Epithelial cell of esophagus (primary cell): ENCODE data around the gene USP12.
"Not testable (repeated sequence)": the region's sequence is repeated elsewhere in the genome, so short reads cannot be mapped to it uniquely, and the experiment has no call there.

Source experiments
- DNase-seq: peaks from one replicate; pipeline ENCODE4 v3.0.0; 2010; ENCODE audit warnings: low read depth
- H3K4me3 ChIP-seq: 2 replicates; pipeline ENCODE4 v1.5.1; 2011; ENCODE audit warnings: mild to moderate bottlenecking, low read length, control low read depth
- TF ChIP-seq, protein P1 (sequence below): IDR thresholded peaks from 2 replicates; pipeline ENCODE4 v1.5.1; 2011; ENCODE audit warnings: low read depth, mild to moderate bottlenecking, low read length, control low read depth, inconsistent platforms; ENCODE audit not compliant: insufficient read depth; ENCODE audit errors: missing control alignments

The USP12 gene

DNA sequence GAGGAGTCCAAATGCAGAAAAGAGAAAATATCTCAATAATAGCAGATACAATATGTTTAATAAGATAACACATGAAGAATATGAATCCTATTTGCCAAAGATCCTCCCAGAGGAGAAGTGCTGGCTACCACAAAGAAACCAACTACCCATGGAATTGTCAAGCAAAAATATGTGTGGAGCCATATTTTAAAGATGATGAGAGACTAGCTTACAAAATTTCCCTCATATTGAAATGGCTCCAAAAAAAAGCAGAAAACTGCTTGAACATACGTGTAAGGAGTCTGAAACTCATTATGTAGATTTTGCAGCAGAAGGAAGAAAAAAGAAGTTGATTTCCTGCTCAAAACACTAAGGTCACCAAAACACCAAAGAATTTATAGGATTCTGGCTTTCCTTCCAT, 94.2 kb downstream of the USP12 start:
- TF ChIP-seq, protein P1, sequence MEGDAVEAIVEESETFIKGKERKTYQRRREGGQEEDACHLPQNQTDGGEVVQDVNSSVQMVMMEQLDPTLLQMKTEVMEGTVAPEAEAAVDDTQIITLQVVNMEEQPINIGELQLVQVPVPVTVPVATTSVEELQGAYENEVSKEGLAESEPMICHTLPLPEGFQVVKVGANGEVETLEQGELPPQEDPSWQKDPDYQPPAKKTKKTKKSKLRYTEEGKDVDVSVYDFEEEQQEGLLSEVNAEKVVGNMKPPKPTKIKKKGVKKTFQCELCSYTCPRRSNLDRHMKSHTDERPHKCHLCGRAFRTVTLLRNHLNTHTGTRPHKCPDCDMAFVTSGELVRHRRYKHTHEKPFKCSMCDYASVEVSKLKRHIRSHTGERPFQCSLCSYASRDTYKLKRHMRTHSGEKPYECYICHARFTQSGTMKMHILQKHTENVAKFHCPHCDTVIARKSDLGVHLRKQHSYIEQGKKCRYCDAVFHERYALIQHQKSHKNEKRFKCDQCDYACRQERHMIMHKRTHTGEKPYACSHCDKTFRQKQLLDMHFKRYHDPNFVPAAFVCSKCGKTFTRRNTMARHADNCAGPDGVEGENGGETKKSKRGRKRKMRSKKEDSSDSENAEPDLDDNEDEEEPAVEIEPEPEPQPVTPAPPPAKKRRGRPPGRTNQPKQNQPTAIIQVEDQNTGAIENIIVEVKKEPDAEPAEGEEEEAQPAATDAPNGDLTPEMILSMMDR = no peak
- DNase-seq = no peak

DNA sequence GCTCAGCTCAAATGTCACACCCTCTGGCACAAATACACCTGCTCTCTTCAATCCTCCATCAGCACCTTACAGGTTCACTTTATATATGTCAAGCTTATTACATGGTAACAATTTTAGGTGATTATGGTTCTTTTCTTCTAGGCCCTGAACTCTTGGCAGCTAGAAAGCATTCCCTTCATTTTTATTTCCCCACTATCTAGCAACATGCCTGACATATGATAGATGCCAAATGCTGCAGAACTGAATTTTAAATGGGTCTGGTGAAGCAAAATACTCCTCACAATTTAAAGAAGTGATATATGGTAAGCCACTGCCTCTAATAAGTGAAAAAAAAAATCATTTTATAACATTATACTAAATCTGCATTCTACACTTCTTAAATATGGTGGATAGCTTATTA, 95.2 kb downstream of the USP12 start:
- DNase-seq = no peak
- H3K4me3 ChIP-seq = no peak overlapping the region
- TF ChIP-seq, protein P1 = no peak

More for the DNA sequence above, 94.2 kb downstream of the USP12 start:
- no peak overlapping the region for H3K4me3 ChIP-seq

DNA sequence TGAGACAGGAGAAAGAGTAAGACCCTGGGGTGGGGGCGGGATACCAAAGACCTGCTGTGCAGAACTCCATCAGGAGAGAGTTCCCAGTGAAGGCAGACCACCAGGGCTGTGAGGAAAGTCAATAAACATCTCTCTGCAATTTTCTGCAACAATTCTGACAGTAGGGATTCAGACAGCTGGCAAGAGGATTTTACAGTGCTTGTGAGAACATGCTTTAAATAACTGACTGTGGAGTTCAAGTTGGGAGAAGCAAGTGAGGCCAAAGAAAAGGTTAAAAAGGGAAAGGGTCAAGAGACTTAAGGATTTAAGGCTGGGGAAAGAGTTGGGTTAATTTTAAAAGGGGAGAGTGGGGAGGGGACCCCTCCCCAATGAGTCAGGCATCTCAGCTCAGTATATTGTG, 98.4 kb downstream of the USP12 start:
- TF ChIP-seq, protein P1 = no peak
- DNase-seq = no peak
- H3K4me3 ChIP-seq = no peak overlapping the region

DNA sequence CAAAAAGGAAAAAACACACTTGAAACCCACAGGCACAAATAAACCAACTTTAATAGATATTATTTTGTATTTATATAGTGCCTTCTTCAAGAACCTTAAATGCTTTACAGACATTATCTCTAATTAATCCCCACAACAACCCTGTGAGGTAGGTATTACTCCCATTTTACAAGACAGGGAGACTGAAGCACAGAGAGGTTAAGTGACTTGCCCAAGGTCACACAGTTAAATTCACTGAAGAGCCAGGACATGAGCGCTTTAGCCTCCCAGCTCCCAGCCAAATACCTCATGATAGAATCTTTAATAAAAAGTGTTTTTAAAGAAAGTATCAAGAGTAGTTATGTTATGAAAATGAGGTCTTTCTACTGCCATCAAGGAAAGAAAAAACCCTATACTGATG, 105.5 kb downstream of the USP12 start:
- H3K4me3 ChIP-seq, DNase-seq: not testable (repeated sequence)

DNA sequence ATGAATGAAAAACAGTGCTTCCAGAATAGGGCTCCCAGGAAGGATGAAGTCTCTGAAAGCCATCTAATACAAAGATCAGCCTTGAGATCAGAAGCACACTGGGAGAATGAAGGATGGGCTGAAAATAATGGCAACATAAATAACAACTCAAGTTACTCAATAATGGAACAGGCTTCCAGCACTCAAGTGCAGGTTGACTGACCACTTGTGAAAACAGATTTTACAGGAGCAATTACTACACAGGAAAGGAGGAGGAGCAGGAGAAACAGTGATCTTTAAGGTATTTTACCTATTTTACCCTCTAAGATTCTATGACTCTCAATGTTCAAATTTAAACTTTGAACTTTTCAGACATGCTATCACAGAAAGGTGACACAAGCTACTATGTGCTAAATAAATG, 106.0 kb downstream of the USP12 start:
- no peak for DNase-seq
- no peak overlapping the region for H3K4me3 ChIP-seq
- TF ChIP-seq, protein P1 = no peak

DNA sequence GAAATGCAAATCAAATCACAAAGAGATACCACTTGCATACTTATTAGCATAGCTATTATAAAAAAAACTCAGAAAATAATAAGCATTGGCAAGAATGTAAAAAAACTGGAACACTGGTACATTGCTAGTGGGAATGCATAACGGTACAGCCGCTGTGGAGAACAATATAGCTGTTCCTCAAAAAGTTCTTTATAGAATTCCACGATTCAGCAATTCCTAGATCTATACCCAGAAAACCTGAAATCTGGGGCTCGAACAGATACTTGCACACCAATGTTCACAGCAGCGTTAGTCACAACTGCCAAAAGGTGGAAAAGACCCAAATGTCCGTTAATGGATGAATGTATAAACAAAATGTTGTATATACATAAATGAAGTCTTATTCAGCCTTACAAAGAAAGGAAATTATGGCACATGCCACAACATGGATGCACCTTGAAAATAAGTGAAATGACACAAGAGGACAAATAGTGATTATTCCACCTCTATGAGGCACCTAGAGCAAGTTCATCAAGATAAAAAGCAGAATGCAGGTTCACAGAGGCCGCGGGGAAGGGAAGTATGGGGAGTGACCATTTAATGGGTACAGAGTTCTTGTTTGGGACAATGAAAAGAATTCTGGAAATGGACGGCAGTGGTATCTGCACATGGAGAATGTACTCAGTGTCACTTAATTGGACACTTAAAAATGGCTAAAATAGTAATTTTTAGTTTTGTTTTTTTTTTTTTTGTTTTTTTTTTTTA, 107.2 kb downstream of the USP12 start:
- DNase-seq = no peak
- TF ChIP-seq, protein P1 = no peak
- H3K4me3 ChIP-seq = no peak overlapping the region

DNA sequence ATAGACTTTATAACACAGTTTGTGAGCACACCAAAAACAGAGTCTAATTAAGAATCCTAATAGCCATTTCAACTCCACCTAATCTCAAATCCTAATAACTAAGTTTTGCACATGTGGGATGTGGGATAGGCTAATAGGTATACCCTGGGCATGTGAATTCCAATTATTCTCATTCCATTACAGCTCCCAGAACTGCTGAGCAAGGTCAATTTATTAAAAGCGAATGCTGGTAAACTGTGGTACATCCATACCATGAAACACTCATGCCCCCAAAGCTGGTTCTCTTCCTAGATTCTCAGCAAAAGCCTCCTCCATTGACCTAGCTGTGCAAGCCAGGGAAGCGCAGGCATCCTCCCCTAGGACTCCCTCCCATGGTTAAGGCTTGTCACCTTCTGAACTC, 113.8 kb downstream of the USP12 start:
- DNase-seq = no peak
- TF ChIP-seq, protein P1 = no peak
- no peak overlapping the region for H3K4me3 ChIP-seq
